CD4-positive, alpha-beta T cell treated with Interleukin-6 for 4 hours (primary cell): Measurements from ENCODE around the gene INCA1.
A peak's percentile ranks its signal among the peaks of the same experiment; 100 is the strongest.

Experiments
- DNase-seq: peaks from one replicate; pipeline ENCODE4 v3.0.0-alpha.2; 2020; ENCODE audit warnings: mixed read lengths

Gene INCA1

GRCh38 chr17:4947411-4948165 lies 49.7 kb downstream of the INCA1 start:
- peak; percentile 77 for DNase-seq

GRCh38 chr17:4947010-4947410 lies 50.3 kb downstream of the INCA1 start:
- no peak for DNase-seq

GRCh38 chr17:4946312-4946976 lies 50.9 kb downstream of the INCA1 start:
- no peak for DNase-seq

- DNase-seq, result no peak
Observed at GRCh38 chr17:4945944-4946280, 51.4 kb downstream of the INCA1 start.

GRCh38 chr17:4945176-4945943 lies 52.0 kb downstream of the INCA1 start:
- DNase-seq, result peak; percentile 86

- DNase-seq, result peak; percentile 13
Observed at GRCh38 chr17:4944554-4945175, 52.7 kb downstream of the INCA1 start.

- peak; percentile 69 for DNase-seq
Observed at GRCh38 chr17:4944163-4944553, 53.2 kb downstream of the INCA1 start.

- no peak for DNase-seq
Observed at GRCh38 chr17:4942760-4943508, 54.4 kb downstream of the INCA1 start.

GRCh38 chr17:4941319-4941610 lies 56.1 kb downstream of the INCA1 start:
- no peak for DNase-seq

- peak; percentile 64 for DNase-seq
Observed at GRCh38 chr17:4940555-4941318, 56.6 kb downstream of the INCA1 start.

- DNase-seq, result peak; percentile 95
Observed at GRCh38 chr17:4939796-4940554, 57.3 kb downstream of the INCA1 start, which contains the start of the genes RNF167 and SLC25A11. Gene RNF167, plus strand, starts transcription at chr17:4940268. Its CDS starts 642 bp downstream, at chr17:4940910. Gene SLC25A11, minus strand, starts transcription at chr17:4940046. Its CDS starts 136 bp downstream, at chr17:4939910.

- no peak for DNase-seq
Observed at GRCh38 chr17:4939546-4939795, 57.9 kb downstream of the INCA1 start.

- DNase-seq, result no peak
Observed at GRCh38 chr17:4938688-4939545, 58.4 kb downstream of the INCA1 start.
